Transverse colon (tissue), 4 donors: ENCODE results near the gene XXYLT1.

Source experiments
- CTCF ChIP-seq, 5 experiments: fragments of 200-600 bp in 3 of 5; fragments of 450-650 bp in 2 of 5; sonication (generic) in 3 of 5; IDR thresholded peaks; 1 replicate in 2 of 5; 2 replicates in 3 of 5; pipeline ENCODE4 v1.5.1; 2016 to 2017; ENCODE audit warnings: antibody characterized with exemption in 5 of 5, inconsistent platforms in 3 of 5, mild to moderate bottlenecking in 2 of 5, moderate library complexity in 1 of 5
- POLR2A ChIP-seq: fragments of 450-650 bp; IDR thresholded peaks from one replicate; pipeline ENCODE4 v1.6.1; 2016; ENCODE audit warnings: antibody characterized with exemption, mild to moderate bottlenecking, moderate library complexity
- POLR2AphosphoS5 ChIP-seq, 3 donors: sonication (generic); formaldehyde crosslinking; IDR thresholded peaks; one replicate each; pipeline ENCODE4 v1.6.1; 2016; ENCODE audit warnings: antibody characterized with exemption in 3 of 3

GRCh38 chr3:195254454-195255175 is 16.3 kb downstream of the XXYLT1 start:
- no peak for TF ChIP-seq CTCF (IDR thresholded peaks at IDR 0.05)
- no peak for TF ChIP-seq POLR2A
- TF ChIP-seq POLR2AphosphoS5 (IDR thresholded peaks at IDR 0.05): no peak
